HepG2 (cell line): ENCODE measurements around the gene KCNMA1.

ENCODE experiments used
- CBFB ChIP-seq: sonication (generic); formaldehyde crosslinking; IDR thresholded peaks from 2 replicates; pipeline ENCODE4 v1.4.0; 2020; ENCODE audit warnings: missing genetic modification reagents
- POLR2A ChIP-seq, 2 experiments: IDR thresholded peaks; 2 replicates each; pipeline ENCODE4 v1.6.1; 2011; ENCODE audit warnings: low read depth in 2 of 2, low read length in 2 of 2, mild to moderate bottlenecking in 1 of 2, moderate library complexity in 1 of 2; ENCODE audit not compliant: insufficient read depth in 1 of 2
- POLR2AphosphoS5 ChIP-seq: IDR thresholded peaks from 2 replicates; pipeline ENCODE4 v1.6.1; 2012; ENCODE audit warnings: low read depth, low read length
- SYNCRIP ChIP-seq: fragments of 200-400 bp; formaldehyde crosslinking; IDR thresholded peaks from 2 replicates; pipeline ENCODE4 v1.6.1; 2018; ENCODE audit warnings: mild to moderate bottlenecking, low read depth, low read length; ENCODE audit not compliant: insufficient read depth
- TCF7L2 ChIP-seq: IDR thresholded peaks from 2 replicates; pipeline ENCODE4 v1.6.1; 2011; ENCODE audit warnings: mild to moderate bottlenecking, low read depth, low read length, moderate library complexity
- ZFP37 ChIP-seq: sonication (generic); formaldehyde crosslinking; IDR thresholded peaks from 2 replicates; pipeline ENCODE4 v1.4.0; 2020; ENCODE audit warnings: missing genetic modification reagents, borderline replicate concordance
- ZNF292 ChIP-seq: sonication (generic); formaldehyde crosslinking; IDR thresholded peaks from 2 replicates; pipeline ENCODE4 v1.8.1; 2022; ENCODE audit warnings: mild to moderate bottlenecking, low read depth, missing genetic modification reagents, borderline replicate concordance
- ZNF569 ChIP-seq: sonication (generic); formaldehyde crosslinking; IDR thresholded peaks from 2 replicates; pipeline ENCODE4 v1.5.0; 2020; ENCODE audit warnings: mild to moderate bottlenecking, missing genetic modification reagents, moderate library complexity, borderline replicate concordance
- ZNF749 ChIP-seq: sonication (generic); formaldehyde crosslinking; IDR thresholded peaks from 2 replicates; pipeline ENCODE4 v1.8.0; 2022; ENCODE audit warnings: mild to moderate bottlenecking, missing genetic modification reagents, moderate library complexity, borderline replicate concordance
- ZZZ3 ChIP-seq: sonication (generic); formaldehyde crosslinking; IDR thresholded peaks from 2 replicates; pipeline ENCODE4 v1.4.0; 2020; ENCODE audit warnings: missing genetic modification reagents, mild to moderate bottlenecking, borderline replicate concordance
- TF ChIP-seq, protein P1 (sequence below): conservative IDR thresholded peaks from 2 replicates; pipeline ENCODE4 v1.6.1; 2018; ENCODE audit warnings: missing genetic modification reagents
- TF ChIP-seq, protein P2 (sequence below): sonication (generic); formaldehyde crosslinking; IDR thresholded peaks from 2 replicates; pipeline ENCODE4 v1.5.0; 2020; ENCODE audit warnings: mild to moderate bottlenecking, missing genetic modification reagents, moderate library complexity
- TF ChIP-seq, protein P3 (sequence below): sonication (generic); formaldehyde crosslinking; IDR thresholded peaks from 2 replicates; pipeline ENCODE4 v1.4.0; 2020; ENCODE audit warnings: mild to moderate bottlenecking, missing genetic modification reagents

DNA sequence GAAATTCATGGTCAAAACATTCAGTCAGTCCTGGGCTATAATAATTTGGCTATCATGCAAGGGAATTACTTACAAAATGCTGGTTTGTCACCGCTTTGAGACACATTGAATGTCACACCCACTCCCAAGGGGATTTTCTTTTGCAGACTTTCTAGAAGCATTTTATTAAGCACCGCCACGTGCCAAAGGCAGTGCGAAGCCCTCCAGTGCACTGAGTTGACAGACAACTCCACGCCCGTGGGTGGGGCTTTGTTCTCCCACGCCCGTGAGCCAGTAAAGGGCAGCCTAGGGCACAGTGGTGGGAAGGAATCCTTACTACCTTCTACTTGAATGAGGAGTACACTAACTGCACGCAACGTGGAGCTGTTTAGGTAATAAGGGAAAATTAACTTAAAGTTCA lies 515.8 kb downstream of the KCNMA1 start:
- TF ChIP-seq POLR2A (IDR thresholded peaks at IDR 0.05; ENCODE audit: insufficient read depth in 1 of 2, low read depth in 2 of 2, low read length in 2 of 2) (no peak), ZFP37 (CRISPR knock-in tag) (no peak), ZNF569 (CRISPR knock-in tag) (no peak), TCF7L2 (no peak), CBFB (CRISPR knock-in tag) (no peak), ZNF749 (no peak), SYNCRIP (no peak), POLR2AphosphoS5 (no peak), ZNF292 (CRISPR knock-in tag) (no peak), ZZZ3 (CRISPR knock-in tag) (no peak)
- TF ChIP-seq, protein P1, sequence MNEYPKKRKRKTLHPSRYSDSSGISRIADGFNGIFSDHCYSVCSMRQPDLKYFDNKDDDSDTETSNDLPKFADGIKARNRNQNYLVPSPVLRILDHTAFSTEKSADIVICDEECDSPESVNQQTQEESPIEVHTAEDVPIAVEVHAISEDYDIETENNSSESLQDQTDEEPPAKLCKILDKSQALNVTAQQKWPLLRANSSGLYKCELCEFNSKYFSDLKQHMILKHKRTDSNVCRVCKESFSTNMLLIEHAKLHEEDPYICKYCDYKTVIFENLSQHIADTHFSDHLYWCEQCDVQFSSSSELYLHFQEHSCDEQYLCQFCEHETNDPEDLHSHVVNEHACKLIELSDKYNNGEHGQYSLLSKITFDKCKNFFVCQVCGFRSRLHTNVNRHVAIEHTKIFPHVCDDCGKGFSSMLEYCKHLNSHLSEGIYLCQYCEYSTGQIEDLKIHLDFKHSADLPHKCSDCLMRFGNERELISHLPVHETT = no peak
- TF ChIP-seq, protein P2, sequence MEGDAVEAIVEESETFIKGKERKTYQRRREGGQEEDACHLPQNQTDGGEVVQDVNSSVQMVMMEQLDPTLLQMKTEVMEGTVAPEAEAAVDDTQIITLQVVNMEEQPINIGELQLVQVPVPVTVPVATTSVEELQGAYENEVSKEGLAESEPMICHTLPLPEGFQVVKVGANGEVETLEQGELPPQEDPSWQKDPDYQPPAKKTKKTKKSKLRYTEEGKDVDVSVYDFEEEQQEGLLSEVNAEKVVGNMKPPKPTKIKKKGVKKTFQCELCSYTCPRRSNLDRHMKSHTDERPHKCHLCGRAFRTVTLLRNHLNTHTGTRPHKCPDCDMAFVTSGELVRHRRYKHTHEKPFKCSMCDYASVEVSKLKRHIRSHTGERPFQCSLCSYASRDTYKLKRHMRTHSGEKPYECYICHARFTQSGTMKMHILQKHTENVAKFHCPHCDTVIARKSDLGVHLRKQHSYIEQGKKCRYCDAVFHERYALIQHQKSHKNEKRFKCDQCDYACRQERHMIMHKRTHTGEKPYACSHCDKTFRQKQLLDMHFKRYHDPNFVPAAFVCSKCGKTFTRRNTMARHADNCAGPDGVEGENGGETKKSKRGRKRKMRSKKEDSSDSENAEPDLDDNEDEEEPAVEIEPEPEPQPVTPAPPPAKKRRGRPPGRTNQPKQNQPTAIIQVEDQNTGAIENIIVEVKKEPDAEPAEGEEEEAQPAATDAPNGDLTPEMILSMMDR (CRISPR knock-in tag) = no peak
- TF ChIP-seq, protein P3, sequence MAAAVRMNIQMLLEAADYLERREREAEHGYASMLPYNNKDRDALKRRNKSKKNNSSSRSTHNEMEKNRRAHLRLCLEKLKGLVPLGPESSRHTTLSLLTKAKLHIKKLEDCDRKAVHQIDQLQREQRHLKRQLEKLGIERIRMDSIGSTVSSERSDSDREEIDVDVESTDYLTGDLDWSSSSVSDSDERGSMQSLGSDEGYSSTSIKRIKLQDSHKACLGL (CRISPR knock-in tag) = no peak
